Neural crest cell (in vitro differentiated cells): ENCODE data around the gene RNFT2. TPM values are rescaled to one million over a fixed set of nuclear protein-coding genes. Genes with fewer than 3 reads are reported as not detected.
"Not testable (repeated sequence)": the region's sequence is repeated elsewhere in the genome, so short reads cannot be mapped to it uniquely, and the experiment has no call there.

Experiments used
- DNase-seq: peaks from one replicate; pipeline ENCODE4 v3.0.0; 2021; ENCODE audit warnings: low read depth, mixed read lengths, low spot score
- H3K27ac Mint-ChIP-seq: one replicate; pipeline ENCODE4 v1.8.0; 2021; ENCODE audit warnings: mild to moderate bottlenecking, mixed read lengths; ENCODE audit not compliant: unreplicated experiment
- H3K27me3 Mint-ChIP-seq: 2 replicates; pipeline ENCODE4 v1.8.0; 2021; ENCODE audit warnings: low read depth, mild to moderate bottlenecking, mixed read lengths
- H3K36me3 Mint-ChIP-seq: 2 replicates; pipeline ENCODE4 v1.8.0; 2021; ENCODE audit warnings: low read depth, mild to moderate bottlenecking, mixed read lengths
- H3K4me1 Mint-ChIP-seq: 2 replicates; pipeline ENCODE4 v1.8.0; 2021; ENCODE audit warnings: mixed read lengths
- H3K4me3 Mint-ChIP-seq: one replicate; pipeline ENCODE4 v1.8.0; 2021; ENCODE audit warnings: mild to moderate bottlenecking, mixed read lengths
- H3K9me3 Mint-ChIP-seq: 2 replicates; pipeline ENCODE4 v1.8.0; 2021; ENCODE audit warnings: mixed read lengths
- CTCF ChIP-seq: fragments of 200-600 bp; sonication (generic); conservative IDR thresholded peaks from 2 replicates; pipeline ENCODE4 v1.5.0; 2021; ENCODE audit warnings: antibody characterized with exemption, mild to moderate bottlenecking
- total RNA-seq: library from RNA; stranded (reverse); gene quantifications from 2 replicates; pipeline ENCODE4 v1.2.1, GENCODE V29; 2021

The RNFT2 gene
- total RNA-seq, 1 donor from 2014 or later: 79.9 TPM

- Mint-ChIP-seq H3K4me1 (no peaks in the 10 kb centered on the region), H3K36me3 (peaks cover 16% of the 10 kb centered on the region), H3K27me3 (no peaks in the 10 kb centered on the region), H3K9me3 (no peaks in the 10 kb centered on the region), H3K4me3 (no peak overlapping the region), H3K27ac (no peak overlapping the region)
- TF ChIP-seq CTCF: no peak
- DNase-seq: no peak
These were observed 42.8 kb downstream of the RNFT2 start for GRCh38 chr12:116780942-116781341.

GRCh38 chr12:116783525-116784237 is 45.6 kb downstream of the RNFT2 start:
- Mint-ChIP-seq H3K27me3 (no peaks in the 10 kb centered on the region), H3K4me1 (no peaks in the 10 kb centered on the region), H3K9me3 (no peaks in the 10 kb centered on the region), H3K27ac (no peak overlapping the region), H3K4me3 (no peak overlapping the region), H3K36me3 (peaks cover 26% of the 10 kb centered on the region)
- TF ChIP-seq CTCF: no peak
- DNase-seq: no peak

DNA sequence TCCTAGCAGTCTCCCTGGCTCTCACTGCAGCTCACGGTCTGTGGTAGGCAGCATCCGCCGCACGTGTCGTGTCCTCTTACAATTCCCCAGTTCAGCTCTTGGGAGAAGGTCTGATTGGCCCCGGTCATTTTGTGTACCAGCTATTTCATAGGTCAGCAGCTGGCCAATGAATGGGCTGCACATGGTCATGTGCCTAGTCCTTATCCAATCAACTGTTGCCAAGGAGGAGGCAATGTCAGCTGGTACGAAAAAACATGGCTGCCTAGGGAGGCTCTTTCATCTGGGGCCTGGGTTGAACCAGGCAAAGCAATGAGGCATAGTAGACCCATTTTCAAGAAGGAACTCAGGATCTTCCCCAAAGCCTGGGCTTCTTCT is 46.1 kb downstream of the RNFT2 start:
- H3K4me3 Mint-ChIP-seq: no peak overlapping the region
- no peaks in the 10 kb centered on the region for H3K4me1 Mint-ChIP-seq
- H3K27me3 Mint-ChIP-seq: no peaks in the 10 kb centered on the region
- no peaks in the 10 kb centered on the region for H3K9me3 Mint-ChIP-seq
- no peak overlapping the region for H3K27ac Mint-ChIP-seq
- peaks cover 26% of the 10 kb centered on the region for H3K36me3 Mint-ChIP-seq
- no peak for TF ChIP-seq CTCF
- no peak for DNase-seq

DNA sequence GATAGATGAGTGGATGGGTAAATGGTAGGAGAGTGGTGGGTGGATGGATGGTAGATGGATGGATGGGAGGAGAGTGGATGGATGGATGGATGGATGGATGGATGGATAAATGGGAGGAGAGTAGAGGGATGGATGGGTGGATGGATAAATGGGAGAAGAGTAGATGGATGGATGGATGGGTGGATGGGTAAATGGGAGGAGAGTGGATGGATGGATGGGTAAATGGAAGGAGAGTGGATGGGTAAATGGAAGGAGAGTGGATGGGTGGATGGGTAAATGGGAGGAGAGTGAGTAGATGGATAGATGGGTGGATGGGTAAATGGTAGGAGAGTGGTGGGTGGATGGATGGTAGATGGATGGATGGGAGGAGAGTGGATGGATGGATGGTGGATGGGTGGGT is 51.4 kb downstream of the RNFT2 start:
- H3K27ac Mint-ChIP-seq, H3K4me3 Mint-ChIP-seq, H3K27me3 Mint-ChIP-seq, H3K4me1 Mint-ChIP-seq, H3K9me3 Mint-ChIP-seq, DNase-seq: not testable (repeated sequence)
- H3K36me3 Mint-ChIP-seq: peaks cover 18% of the 10 kb centered on the region

DNA sequence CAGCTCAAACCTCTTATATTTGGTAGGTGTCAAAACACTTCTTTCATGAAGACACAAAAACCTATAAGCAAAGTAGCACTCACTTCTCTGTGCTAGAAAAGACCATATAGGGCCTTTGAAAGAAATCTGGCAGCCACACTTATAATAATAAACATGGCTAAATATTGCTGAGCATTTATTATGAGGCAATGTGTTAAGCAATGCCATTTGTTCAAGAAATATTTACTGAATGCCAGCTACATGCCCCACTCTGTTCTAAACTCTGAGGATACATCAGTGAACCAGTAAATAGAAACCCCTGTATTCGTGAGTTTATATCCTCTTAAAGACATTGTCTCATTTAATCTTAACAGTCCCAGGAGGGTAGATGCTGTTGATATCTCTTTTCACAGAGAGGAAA is 52.0 kb downstream of the RNFT2 start:
- H3K4me1 Mint-ChIP-seq: no peaks in the 10 kb centered on the region
- H3K9me3 Mint-ChIP-seq: no peaks in the 10 kb centered on the region
- no peaks in the 10 kb centered on the region for H3K27me3 Mint-ChIP-seq
- no peak overlapping the region for H3K4me3 Mint-ChIP-seq
- peaks cover 13% of the 10 kb centered on the region for H3K36me3 Mint-ChIP-seq
- no peak overlapping the region for H3K27ac Mint-ChIP-seq
- DNase-seq: no peak
- TF ChIP-seq CTCF: no peak

- no peaks in the 10 kb centered on the region for H3K27me3 Mint-ChIP-seq
- no peak for TF ChIP-seq CTCF
- peaks cover 4% of the 10 kb centered on the region for H3K36me3 Mint-ChIP-seq
- no peak for DNase-seq
- H3K4me3 Mint-ChIP-seq: no peak overlapping the region
- H3K27ac Mint-ChIP-seq: no peak overlapping the region
- H3K9me3 Mint-ChIP-seq: no peaks in the 10 kb centered on the region
- H3K4me1 Mint-ChIP-seq: no peaks in the 10 kb centered on the region
These were observed 54.3 kb downstream of the RNFT2 start for GRCh38 chr12:116792403-116792802.
